Heart right ventricle (tissue), 16 donors: ENCODE data around the gene ZNF484. TPM values are rescaled to one million over a fixed set of nuclear protein-coding genes. Genes with fewer than 3 reads are reported as not detected.
"Not testable (repeated sequence)": the region's sequence is repeated elsewhere in the genome, so short reads cannot be mapped to it uniquely, and the experiment has no call there.

Source experiments
- ATAC-seq, 8 donors: fragments of 200-7000 bp; cut with Tn5 transposase; one replicate each; pipeline ENCODE4 v1.9.1; 2020; ENCODE audit warnings: mild to moderate bottlenecking in 8 of 8, moderate library complexity in 8 of 8, moderate number of reproducible peaks in 1 of 8
- DNase-seq, 2 donors: peaks; one replicate each; pipeline ENCODE4 v3.0.0-alpha.2; 2020
- H3K27ac ChIP-seq, 10 donors: fragments of 200-600 bp; sonication (generic) in 2 of 10; one replicate each; pipeline versions ENCODE4 v1.5.0 to v1.8.0; 2020 to 2022; ENCODE audit warnings: mild to moderate bottlenecking in 3 of 10
- H3K27me3 ChIP-seq, 7 donors: fragments of 200-600 bp; one replicate each; pipeline ENCODE4 v1.8.0; 2021 to 2022; ENCODE audit warnings: mild to moderate bottlenecking in 2 of 7
- H3K36me3 ChIP-seq, 9 donors: fragments of 200-600 bp; sonication (generic) in 1 of 9; one replicate each; pipeline versions ENCODE4 v1.5.0 to v1.8.0; 2020 to 2022; ENCODE audit warnings: mild to moderate bottlenecking in 2 of 9
- H3K4me1 ChIP-seq, 9 donors: fragments of 200-600 bp; sonication (generic) in 1 of 9; one replicate each; pipeline versions ENCODE4 v1.5.0 to v1.8.0; 2020 to 2022; ENCODE audit warnings: mild to moderate bottlenecking in 4 of 9
- H3K4me3 ChIP-seq, 10 donors: fragments of 200-600 bp; sonication (generic) in 2 of 10; one replicate each; pipeline versions ENCODE4 v1.5.0 to v1.8.0; 2020 to 2022; ENCODE audit warnings: mild to moderate bottlenecking in 7 of 10, moderate library complexity in 2 of 10
- H3K9me3 ChIP-seq, 11 donors: fragments of 200-600 bp in 10 of 11; sonication (generic) in 2 of 11; one replicate each; pipeline versions ENCODE4 v1.5.0 to v1.8.0; 2013 to 2022; ENCODE audit warnings: mild to moderate bottlenecking in 2 of 11, control low read depth in 1 of 11, moderate library complexity in 1 of 11
- WGBS, 2 donors: extraction: QIAGEN DNeasy Blood & Tissue Kit; methylation state at CpG; one replicate each; pipeline ENCODE4 v1.1.7; 2013; ENCODE audit warnings: inconsistent platforms in 1 of 2; 5-methylcytosine and 5-hydroxymethylcytosine counted together
- intact Hi-C, 10 donors: fragments of 100-400 bp; cut with DNase I; formaldehyde crosslinking; loops; one replicate each; pipeline versions ENCODE4 v1.11.1 to v1.14.2; 2022
- polyA plus RNA-seq, 2 donors: library from polyadenylated mRNA; stranded (reverse); fragments of 200-250 nt; gene quantifications; one replicate each; pipeline ENCODE4 v1.2.3, GENCODE V29; 2013
- total RNA-seq, 10 donors: library from RNA; stranded (reverse); fragmentation: NEBNext Ultra II Directional in 3 of 10; extraction: Animal tissue kit (Norgen Biotek cat#: 25700) in 3 of 10; gene quantifications; one replicate each; pipeline versions ENCODE4 v1.2.1 to v1.2.4, GENCODE V29; 2021 to 2023
- TF ChIP-seq, protein P1 (sequence below), 9 donors: fragments of 200-600 bp; sonication (generic) in 2 of 9; IDR thresholded peaks; one replicate each; pipeline versions ENCODE4 v1.5.0 to v1.8.0; 2021 to 2022; ENCODE audit warnings: antibody characterized with exemption in 9 of 9, mild to moderate bottlenecking in 5 of 9, moderate library complexity in 1 of 9
- donor health status: Arrhythmogenic right ventricular cardiomyopathy.
- donor health status: ischemic (EF 13 %, LVEDD 7.1; RV severe dilation, severe dysfunction).
- donor health status: healthy with polysubstance abuse.
- donor health status: DM: no; HTN: yes; CAD: no.
- donor health status: DM: no; HTN: no; CAD: no.
- donor health status: ischemic (EF 25% LVEDD 6.9; RV normal size, moderate dysfunction).
- donor health status: ischemic (EF 25% LVEDD 5.7; RV mildly dilated, moderate dysfunction).
- donor health status: healthy.
- donor health status: DM: yes; HTN: yes; CAD: no.
- donor health status: Ischemic cardiomyopathy.
- donor health status: ischemic (EF 35%, LVEDD 5.7; RV mildly dilated, moderate dysfunction).
- donor health status: nonischemic (EF 11% LVEDD 7.7; RV severe dilation, severe dysfunction).
- donor health status: DM: yes; HTN: yes; CAD: no.
- donor health status: PGD.
- donor health status: ischemic (EF 29% LVEDD 5.4; RV normal size, mild dysfunction).
- donor health status: nonischemic (EF 23%, LVEDD 6.1; RV moderate dilation, normal function).

ZNF484 gene
- total and polyA plus RNA-seq, 12 donors: 0.71 to 7.8 (median 6.2) TPM

DNA sequence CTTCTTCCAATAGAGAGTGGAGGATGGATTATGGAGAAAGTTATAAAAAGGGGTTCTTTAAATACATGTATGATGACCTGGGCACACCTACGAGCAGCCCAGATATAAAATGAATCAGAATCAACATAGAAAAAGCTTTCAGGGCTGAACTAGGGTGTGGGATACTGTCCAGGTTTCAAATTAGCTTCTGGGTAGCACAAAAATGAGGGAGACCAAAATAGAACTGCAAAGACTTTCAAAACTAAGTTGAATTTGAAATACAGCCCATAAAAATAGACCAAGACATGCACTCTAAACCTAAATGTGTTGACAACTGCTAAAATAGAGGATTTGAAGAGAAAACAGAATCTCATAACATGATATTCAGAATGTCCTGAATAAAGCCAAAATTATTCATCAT is 17.0 kb downstream of the ZNF484 start:
- intact Hi-C loops: no loop called here
- TF ChIP-seq, protein P1, sequence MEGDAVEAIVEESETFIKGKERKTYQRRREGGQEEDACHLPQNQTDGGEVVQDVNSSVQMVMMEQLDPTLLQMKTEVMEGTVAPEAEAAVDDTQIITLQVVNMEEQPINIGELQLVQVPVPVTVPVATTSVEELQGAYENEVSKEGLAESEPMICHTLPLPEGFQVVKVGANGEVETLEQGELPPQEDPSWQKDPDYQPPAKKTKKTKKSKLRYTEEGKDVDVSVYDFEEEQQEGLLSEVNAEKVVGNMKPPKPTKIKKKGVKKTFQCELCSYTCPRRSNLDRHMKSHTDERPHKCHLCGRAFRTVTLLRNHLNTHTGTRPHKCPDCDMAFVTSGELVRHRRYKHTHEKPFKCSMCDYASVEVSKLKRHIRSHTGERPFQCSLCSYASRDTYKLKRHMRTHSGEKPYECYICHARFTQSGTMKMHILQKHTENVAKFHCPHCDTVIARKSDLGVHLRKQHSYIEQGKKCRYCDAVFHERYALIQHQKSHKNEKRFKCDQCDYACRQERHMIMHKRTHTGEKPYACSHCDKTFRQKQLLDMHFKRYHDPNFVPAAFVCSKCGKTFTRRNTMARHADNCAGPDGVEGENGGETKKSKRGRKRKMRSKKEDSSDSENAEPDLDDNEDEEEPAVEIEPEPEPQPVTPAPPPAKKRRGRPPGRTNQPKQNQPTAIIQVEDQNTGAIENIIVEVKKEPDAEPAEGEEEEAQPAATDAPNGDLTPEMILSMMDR (IDR thresholded peaks at IDR 0.05): no peak
- H3K9me3 ChIP-seq: peaks cover 0 to 5% (median 0%) of the 10 kb centered on the region in 11 donors
- WGBS, 2 donors: 83 to 92% methylated on average over 1 of the region's 1 CpG
- ATAC-seq: no peak
- H3K27ac ChIP-seq: no peak overlapping the region
- no peak for DNase-seq
- no peak overlapping the region for H3K4me3 ChIP-seq
- peaks cover 0 to 7% (median 0%) of the 10 kb centered on the region in 9 donors for H3K4me1 ChIP-seq
- H3K36me3 ChIP-seq: peaks cover 0 to 80% (median 11%) of the 10 kb centered on the region in 9 donors
- no peaks in the 10 kb centered on the region for H3K27me3 ChIP-seq

DNA sequence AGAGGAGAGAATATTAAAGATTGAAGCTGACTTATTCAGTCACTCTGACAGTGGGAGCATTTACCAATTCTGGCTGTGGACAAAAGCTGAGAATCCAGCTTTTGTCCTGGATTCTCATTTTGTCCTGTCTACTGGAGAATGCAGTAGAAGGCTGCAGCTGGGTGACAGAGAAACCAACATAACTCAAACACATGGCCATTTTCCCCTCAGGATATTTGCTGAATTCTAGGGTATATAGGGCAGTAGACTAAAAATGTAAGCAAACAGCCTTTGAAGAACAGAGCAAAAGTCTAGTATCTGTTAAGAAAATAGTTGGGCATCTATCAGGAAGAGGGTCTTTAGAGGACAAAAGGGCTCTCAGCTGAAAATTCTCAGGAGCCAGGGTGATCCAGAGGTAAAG is 20.6 kb downstream of the ZNF484 start:
- DNase-seq (no peak), ATAC-seq (no peak)
- H3K27me3 ChIP-seq: no peaks in the 10 kb centered on the region
- no peak overlapping the region for H3K27ac ChIP-seq
- no peak overlapping the region for H3K4me3 ChIP-seq
- H3K36me3 ChIP-seq: peaks cover 0 to 96% (median 43%) of the 10 kb centered on the region in 9 donors
- peaks cover 0 to 5% (median 0%) of the 10 kb centered on the region in 11 donors for H3K9me3 ChIP-seq
- peaks cover 0 to 7% (median 0%) of the 10 kb centered on the region in 9 donors for H3K4me1 ChIP-seq
- intact Hi-C loops: no loop called here
- TF ChIP-seq, protein P1 (IDR thresholded peaks at IDR 0.05): no peak

GRCh38 chr9:92853716-92854115 is 24.1 kb downstream of the ZNF484 start:
- ATAC-seq (no peak), DNase-seq (no peak)
- Histone ChIP-seq H3K9me3 (peaks cover 0 to 29% (median 9%) of the 10 kb centered on the region in 11 donors), H3K27me3 (no peaks in the 10 kb centered on the region), H3K27ac (no peak overlapping the region), H3K36me3 (peaks cover 0 to 99% (median 54%) of the 10 kb centered on the region in 9 donors), H3K4me3 (no peak overlapping the region), H3K4me1 (no peaks in the 10 kb centered on the region)
- intact Hi-C loops: no loop called here
- TF ChIP-seq, protein P1 (IDR thresholded peaks at IDR 0.05): no peak
- 67 to 94% methylated on average over 2 of the region's 2 CpGs for WGBS, 2 donors

GRCh38 chr9:92850898-92851297 is 26.9 kb downstream of the ZNF484 start:
- DNase-seq (no peak), ATAC-seq (no peak)
- Histone ChIP-seq H3K4me1 (no peaks in the 10 kb centered on the region), H3K27ac (no peak overlapping the region), H3K9me3 (peaks cover 2 to 58% (median 37%) of the 10 kb centered on the region in 11 donors), H3K36me3 (peaks cover 5 to 100% (median 82%) of the 10 kb centered on the region in 9 donors), H3K27me3 (no peaks in the 10 kb centered on the region), H3K4me3 (no peak overlapping the region)
- TF ChIP-seq, protein P1 (IDR thresholded peaks at IDR 0.05): no peak
- intact Hi-C loops: no loop called here

DNA sequence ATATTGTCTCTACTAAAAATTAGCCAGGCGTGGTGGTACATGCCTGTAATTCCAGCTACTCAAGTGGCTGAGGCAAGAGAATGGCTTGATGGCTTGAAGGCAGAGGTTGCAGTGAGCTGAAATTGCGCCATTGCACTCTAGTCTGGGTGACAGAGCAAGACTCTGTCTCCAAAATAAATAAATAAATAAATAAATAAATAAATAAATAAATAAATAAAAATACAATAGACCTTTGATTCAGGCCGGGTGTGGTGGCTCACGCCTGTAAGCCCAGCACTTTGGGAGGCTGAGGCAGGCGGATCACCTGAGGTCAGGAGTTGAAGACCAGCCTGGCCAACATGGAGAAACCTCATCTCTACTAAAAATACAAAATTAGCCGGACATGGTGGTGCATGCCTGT is 29.1 kb downstream of the ZNF484 start:
- peaks cover 2 to 79% (median 57%) of the 10 kb centered on the region in 11 donors for H3K9me3 ChIP-seq
- H3K4me1 ChIP-seq, ATAC-seq, H3K4me3 ChIP-seq, DNase-seq, H3K27ac ChIP-seq, H3K27me3 ChIP-seq, intact Hi-C loops: not testable (repeated sequence)
- WGBS, 2 donors: 87 to 94% methylated on average over 6 of the region's 6 CpGs
- peaks cover 5 to 100% (median 71%) of the 10 kb centered on the region in 9 donors for H3K36me3 ChIP-seq
